ENCODE results near the gene NXPE1.

GRCh38 chr11:114551060-114551459, 8.6 kb downstream of the NXPE1 start:
- TF ChIP-seq CTCF (conservative IDR thresholded peaks at IDR 0.05; ENCODE audit: low read depth, low read length) (no peak), EZH2 (IDR thresholded peaks at IDR 0.05; ENCODE audit: low read length, unreplicated experiment) (no peak)
